Measurements from ENCODE around the gene KSR2. TPM values are rescaled to one million over a fixed set of nuclear protein-coding genes. Genes with fewer than 3 reads are reported as not detected.
"Not testable (repeated sequence)": the region's sequence is repeated elsewhere in the genome, so short reads cannot be mapped to it uniquely, and the experiment has no call there.

Gene KSR2
- total RNA-seq, 1 donor from 2014 or later = 0.69 TPM

DNA sequence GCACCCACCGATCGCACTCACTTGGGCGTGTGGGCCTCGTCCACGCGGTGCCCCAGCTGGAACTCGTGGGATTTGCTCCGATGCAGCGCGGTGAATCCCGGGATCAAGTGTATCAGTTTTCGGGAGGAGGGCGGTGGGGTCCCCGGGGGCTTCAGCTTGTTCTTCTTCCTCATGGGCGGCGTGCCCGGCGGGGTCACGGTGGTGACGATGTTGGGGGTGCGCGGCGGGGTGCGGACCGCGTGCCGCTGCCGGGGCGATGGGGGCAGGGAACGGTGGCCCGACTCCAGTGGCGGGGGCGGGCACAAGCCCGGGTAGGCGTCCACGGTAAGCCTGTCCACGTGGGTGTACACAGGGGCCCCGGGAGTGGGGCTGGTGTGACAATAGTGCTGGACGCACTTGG, 207.8 kb downstream of the KSR2 start:
- TF ChIP-seq CTCF (IDR thresholded peaks at IDR 0.05; ENCODE audit: unreplicated experiment) = no peak
- no peak for DNase-seq (ENCODE audit: low spot score in 2 of 2, unreplicated experiment in 2 of 2)
- no peak overlapping the region for H3K4me3 Mint-ChIP-seq
- H3K9me3 Mint-ChIP-seq = peaks cover 10% of the 10 kb centered on the region
- no peaks in the 10 kb centered on the region for H3K36me3 Mint-ChIP-seq
- H3K4me1 Mint-ChIP-seq = no peaks in the 10 kb centered on the region
- H3K27ac Mint-ChIP-seq = no peak overlapping the region
- H3K27me3 Mint-ChIP-seq (ENCODE audit: low read depth) = peaks cover 10% of the 10 kb centered on the region

- no peaks in the 10 kb centered on the region for H3K36me3 Mint-ChIP-seq
- no peak overlapping the region for H3K4me3 Mint-ChIP-seq
- no peak overlapping the region for H3K27ac Mint-ChIP-seq
- peaks cover 24% of the 10 kb centered on the region for H3K9me3 Mint-ChIP-seq
- no peak for DNase-seq (ENCODE audit: low spot score in 2 of 2, unreplicated experiment in 2 of 2)
- H3K27me3 Mint-ChIP-seq (ENCODE audit: low read depth) = peaks cover 18% of the 10 kb centered on the region
- H3K4me1 Mint-ChIP-seq = no peaks in the 10 kb centered on the region
- no peak for TF ChIP-seq CTCF (IDR thresholded peaks at IDR 0.05; ENCODE audit: unreplicated experiment)
These were observed 218.1 kb downstream of the KSR2 start for GRCh38 chr12:117750657-117751056.

DNA sequence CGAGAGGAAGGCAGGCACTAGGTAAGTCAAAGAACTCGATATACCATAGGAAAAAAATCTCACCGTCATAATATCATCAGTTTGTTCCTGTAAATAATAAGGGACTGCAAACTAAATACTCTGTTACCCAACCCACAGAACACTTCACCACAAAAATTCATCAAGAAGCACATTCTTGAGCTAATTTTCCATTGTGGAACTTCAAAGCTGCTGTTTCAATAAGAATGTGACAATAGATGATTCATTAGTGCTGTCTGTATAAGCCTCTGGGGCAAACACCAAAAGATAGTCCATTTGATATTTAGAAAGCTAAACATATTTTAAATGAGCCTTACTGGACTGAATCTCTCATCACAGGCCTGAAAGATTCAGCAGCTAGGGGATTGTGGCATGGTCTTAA, 219.4 kb downstream of the KSR2 start:
- Mint-ChIP-seq H3K4me3 (no peak overlapping the region), H3K27ac (no peak overlapping the region), H3K4me1 (no peaks in the 10 kb centered on the region), H3K36me3 (no peaks in the 10 kb centered on the region), H3K9me3 (peaks cover 26% of the 10 kb centered on the region), H3K27me3 (ENCODE audit: low read depth) (peaks cover 12% of the 10 kb centered on the region)
- DNase-seq (ENCODE audit: low spot score in 2 of 2, unreplicated experiment in 2 of 2) = no peak
- TF ChIP-seq CTCF (IDR thresholded peaks at IDR 0.05; ENCODE audit: unreplicated experiment) = no peak

DNA sequence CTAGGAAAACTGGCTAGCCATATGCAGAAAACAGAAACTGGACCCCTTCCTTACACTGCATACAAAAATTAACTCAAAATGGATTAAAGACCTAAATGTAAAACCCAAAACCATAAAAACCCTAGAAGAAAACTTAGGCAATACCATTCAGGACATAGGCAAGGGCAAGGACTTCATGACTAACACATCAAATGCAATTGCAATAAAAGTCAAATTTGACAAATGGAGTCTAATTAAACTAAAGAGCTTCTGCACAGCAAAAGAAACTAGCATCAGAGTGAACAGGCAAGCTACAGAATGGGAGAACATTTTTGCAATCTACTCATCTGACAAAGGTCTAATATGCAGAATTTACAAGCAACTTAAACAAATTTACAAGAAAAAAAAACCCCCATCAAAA, 222.4 kb downstream of the KSR2 start:
- Mint-ChIP-seq H3K9me3 (peaks cover 26% of the 10 kb centered on the region), H3K27me3 (ENCODE audit: low read depth) (peaks cover 16% of the 10 kb centered on the region)
- H3K36me3 Mint-ChIP-seq; DNase-seq (ENCODE audit: low spot score in 2 of 2, unreplicated experiment in 2 of 2); H3K27ac Mint-ChIP-seq; H3K4me1 Mint-ChIP-seq; H3K4me3 Mint-ChIP-seq: not testable (repeated sequence)

DNA sequence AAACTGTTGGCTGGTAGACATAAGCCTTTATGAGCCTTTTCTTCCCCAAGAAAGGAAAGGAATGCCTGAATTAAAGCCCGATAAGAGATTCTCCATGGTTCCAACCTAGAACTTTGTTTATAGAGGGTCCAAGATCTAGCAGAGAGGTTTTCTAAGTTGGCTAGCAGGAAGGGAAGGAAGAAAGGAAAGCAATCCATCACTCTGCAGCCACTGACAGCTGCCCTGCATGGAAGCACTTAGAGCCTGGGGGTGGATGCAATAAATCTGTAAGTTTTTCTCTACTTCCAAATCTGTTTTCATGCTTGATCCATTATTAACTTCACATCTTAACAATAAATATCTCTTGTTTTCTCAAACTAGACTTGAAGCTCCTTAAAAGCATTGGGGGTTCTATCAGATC, 224.4 kb downstream of the KSR2 start:
- Mint-ChIP-seq H3K27ac (no peak overlapping the region), H3K27me3 (ENCODE audit: low read depth) (peaks cover 14% of the 10 kb centered on the region), H3K4me1 (no peaks in the 10 kb centered on the region), H3K4me3 (no peak overlapping the region), H3K9me3 (peaks cover 22% of the 10 kb centered on the region), H3K36me3 (no peaks in the 10 kb centered on the region)
- no peak for TF ChIP-seq CTCF (IDR thresholded peaks at IDR 0.05; ENCODE audit: unreplicated experiment)
- no peak for DNase-seq (ENCODE audit: low spot score in 2 of 2, unreplicated experiment in 2 of 2)

- no peak for DNase-seq (ENCODE audit: low spot score in 2 of 2, unreplicated experiment in 2 of 2)
- Mint-ChIP-seq H3K4me3 (no peak overlapping the region), H3K9me3 (peaks cover 22% of the 10 kb centered on the region), H3K36me3 (no peaks in the 10 kb centered on the region), H3K4me1 (no peaks in the 10 kb centered on the region), H3K27ac (no peak overlapping the region), H3K27me3 (ENCODE audit: low read depth) (peaks cover 14% of the 10 kb centered on the region)
- TF ChIP-seq CTCF (IDR thresholded peaks at IDR 0.05; ENCODE audit: unreplicated experiment) = no peak
These were observed 225.0 kb downstream of the KSR2 start for GRCh38 chr12:117743761-117744160.
